WTC11 (cell line): ENCODE data around the gene ELF5. TPM values are rescaled to one million over a fixed set of nuclear protein-coding genes. Genes with fewer than 3 reads are reported as not detected.

Source experiments
- ATAC-seq: fragments of 200-7000 bp; cut with Tn5 transposase; 2 replicates; pipeline ENCODE4 v1.10.0; 2021; ENCODE audit warnings: mild to moderate bottlenecking, moderate library complexity
- CTCF ChIA-PET: fragments of 300-600 bp; sonication (Branson Sonifier 250); formaldehyde crosslinking; loops from one replicate; lab custom pipeline; 2021; ENCODE audit warnings: antibody characterized with exemption; lab: Charles Lee
- POLR2A ChIA-PET: fragments of 350-600 bp; sonication (Branson Sonifier 250); formaldehyde crosslinking; loops from one replicate; lab custom pipeline; 2021; ENCODE audit warnings: antibody characterized with exemption; lab: Charles Lee
- DNase-seq: peaks from one replicate; pipeline ENCODE4 v3.0.0; 2021; ENCODE audit warnings: low spot score
- H3K27ac Mint-ChIP-seq: 2 replicates; pipeline ENCODE4 v1.8.0; 2021; ENCODE audit warnings: mixed read lengths
- H3K27me3 Mint-ChIP-seq: 2 replicates; pipeline ENCODE4 v1.8.0; 2021; ENCODE audit warnings: low read depth, mild to moderate bottlenecking, moderate library complexity, mixed read lengths
- H3K36me3 Mint-ChIP-seq: 2 replicates; pipeline ENCODE4 v1.8.0; 2021; ENCODE audit warnings: mixed read lengths
- H3K4me1 Mint-ChIP-seq: 2 replicates; pipeline ENCODE4 v1.8.0; 2022; ENCODE audit warnings: mixed read lengths
- H3K4me3 Mint-ChIP-seq: 2 replicates; pipeline ENCODE4 v1.8.0; 2021; ENCODE audit warnings: mild to moderate bottlenecking, moderate library complexity, mixed read lengths
- H3K9me3 Mint-ChIP-seq: 2 replicates; pipeline ENCODE4 v1.8.0; 2021; ENCODE audit warnings: mixed read lengths
- ATF2 ChIP-seq: sonication (generic); formaldehyde crosslinking; IDR thresholded peaks from 2 replicates; pipeline ENCODE4 v1.8.1; 2022; ENCODE audit warnings: low read depth, missing genetic modification reagents, borderline replicate concordance
- ATF6 ChIP-seq: sonication (generic); formaldehyde crosslinking; IDR thresholded peaks from 2 replicates; pipeline ENCODE4 v1.8.1; 2023; ENCODE audit warnings: mild to moderate bottlenecking, missing genetic modification reagents
- GTF2I ChIP-seq: fragments of 250-450 bp; sonication (Bioruptor Pico); conservative IDR thresholded peaks from 2 replicates; pipeline ENCODE4 v1.4.0; 2021; ENCODE audit warnings: mild to moderate bottlenecking
- IRF1 ChIP-seq: sonication (generic); formaldehyde crosslinking; IDR thresholded peaks from 2 replicates; pipeline ENCODE4 v1.8.0; 2023; ENCODE audit warnings: missing genetic modification reagents
- MAX ChIP-seq: sonication (generic); formaldehyde crosslinking; IDR thresholded peaks from 2 replicates; pipeline ENCODE4 v1.8.0; 2022; ENCODE audit warnings: mild to moderate bottlenecking, missing genetic modification reagents
- MXD4 ChIP-seq: fragments of 250-450 bp; sonication (Bioruptor Pico); IDR thresholded peaks from 2 replicates; pipeline ENCODE4 v1.8.0; 2021; ENCODE audit warnings: mild to moderate bottlenecking, moderate library complexity, borderline replicate concordance
- NFATC4 ChIP-seq: fragments of 250-450 bp; sonication (Bioruptor Pico); IDR thresholded peaks from 2 replicates; pipeline ENCODE4 v1.9.0; 2021; ENCODE audit warnings: mild to moderate bottlenecking
- NFE2L1 ChIP-seq: sonication (generic); formaldehyde crosslinking; IDR thresholded peaks from 2 replicates; pipeline ENCODE4 v1.8.1; 2023; ENCODE audit warnings: missing genetic modification reagents
- ZBTB43 ChIP-seq: sonication (generic); formaldehyde crosslinking; IDR thresholded peaks from 2 replicates; pipeline ENCODE4 v1.8.1; 2023; ENCODE audit warnings: mild to moderate bottlenecking, missing genetic modification reagents
- ZNF263 ChIP-seq: sonication (generic); formaldehyde crosslinking; IDR thresholded peaks from 2 replicates; pipeline ENCODE4 v1.8.1; 2022; ENCODE audit warnings: low read depth, mild to moderate bottlenecking, moderate library complexity, missing genetic modification reagents
- ZNF317 ChIP-seq: sonication (generic); formaldehyde crosslinking; IDR thresholded peaks from 2 replicates; pipeline ENCODE4 v1.8.1; 2023; ENCODE audit warnings: low read depth, mild to moderate bottlenecking, moderate library complexity, missing genetic modification reagents, borderline replicate concordance
- ZNF423 ChIP-seq: fragments of 250-450 bp; sonication (Bioruptor Pico); IDR thresholded peaks from 2 replicates; pipeline ENCODE4 v2.1.2; 2022; ENCODE audit warnings: mild to moderate bottlenecking, moderate library complexity
- total RNA-seq: library from RNA; stranded (reverse); gene quantifications from 3 replicates; pipeline ENCODE4 v1.2.3, GENCODE V29; 2021
- TF ChIP-seq, protein P1 (sequence below): fragments of 250-450 bp; sonication (Bioruptor Pico); IDR thresholded peaks from 2 replicates; pipeline ENCODE4 v1.9.0; 2021; ENCODE audit warnings: mild to moderate bottlenecking
- TF ChIP-seq, protein P2 (sequence below): fragments of 200-600 bp; IDR thresholded peaks from 2 replicates; pipeline ENCODE4 v1.8.0; 2022; ENCODE audit warnings: antibody characterized with exemption
- TF ChIP-seq, protein P3 (sequence below): sonication (generic); formaldehyde crosslinking; IDR thresholded peaks from 2 replicates; pipeline ENCODE4 v1.8.0; 2023; ENCODE audit warnings: mild to moderate bottlenecking, missing genetic modification reagents
- TF ChIP-seq, protein P4 (sequence below): sonication (generic); formaldehyde crosslinking; IDR thresholded peaks from 2 replicates; pipeline ENCODE4 v1.8.0; 2022; ENCODE audit warnings: missing genetic modification reagents

Gene ELF5
- total RNA-seq, 1 experiment from 2014 or later = not detected

- no peaks in the 10 kb centered on the region; the same call in 1 of the 2 replicates for H3K27me3 Mint-ChIP-seq
- ChIA-PET CTCF (interaction anchor here (1.4 kb wide), 1 partner anchor 19 kb away, joined by 6 read pairs; the partner anchor contains the start of gene ELF5), POLR2A (no interaction called here)
- H3K4me1 Mint-ChIP-seq = no peaks in the 10 kb centered on the region
- no peak overlapping the region for H3K4me3 Mint-ChIP-seq
- TF ChIP-seq ZNF263 (no peak), ATF2 (no peak), GTF2I (CRISPR knock-in tag) (no peak)
- TF ChIP-seq, protein P1, sequence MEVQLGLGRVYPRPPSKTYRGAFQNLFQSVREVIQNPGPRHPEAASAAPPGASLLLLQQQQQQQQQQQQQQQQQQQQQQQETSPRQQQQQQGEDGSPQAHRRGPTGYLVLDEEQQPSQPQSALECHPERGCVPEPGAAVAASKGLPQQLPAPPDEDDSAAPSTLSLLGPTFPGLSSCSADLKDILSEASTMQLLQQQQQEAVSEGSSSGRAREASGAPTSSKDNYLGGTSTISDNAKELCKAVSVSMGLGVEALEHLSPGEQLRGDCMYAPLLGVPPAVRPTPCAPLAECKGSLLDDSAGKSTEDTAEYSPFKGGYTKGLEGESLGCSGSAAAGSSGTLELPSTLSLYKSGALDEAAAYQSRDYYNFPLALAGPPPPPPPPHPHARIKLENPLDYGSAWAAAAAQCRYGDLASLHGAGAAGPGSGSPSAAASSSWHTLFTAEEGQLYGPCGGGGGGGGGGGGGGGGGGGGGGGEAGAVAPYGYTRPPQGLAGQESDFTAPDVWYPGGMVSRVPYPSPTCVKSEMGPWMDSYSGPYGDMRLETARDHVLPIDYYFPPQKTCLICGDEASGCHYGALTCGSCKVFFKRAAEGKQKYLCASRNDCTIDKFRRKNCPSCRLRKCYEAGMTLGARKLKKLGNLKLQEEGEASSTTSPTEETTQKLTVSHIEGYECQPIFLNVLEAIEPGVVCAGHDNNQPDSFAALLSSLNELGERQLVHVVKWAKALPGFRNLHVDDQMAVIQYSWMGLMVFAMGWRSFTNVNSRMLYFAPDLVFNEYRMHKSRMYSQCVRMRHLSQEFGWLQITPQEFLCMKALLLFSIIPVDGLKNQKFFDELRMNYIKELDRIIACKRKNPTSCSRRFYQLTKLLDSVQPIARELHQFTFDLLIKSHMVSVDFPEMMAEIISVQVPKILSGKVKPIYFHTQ (CRISPR knock-in tag) = no peak
- TF ChIP-seq, protein P2, sequence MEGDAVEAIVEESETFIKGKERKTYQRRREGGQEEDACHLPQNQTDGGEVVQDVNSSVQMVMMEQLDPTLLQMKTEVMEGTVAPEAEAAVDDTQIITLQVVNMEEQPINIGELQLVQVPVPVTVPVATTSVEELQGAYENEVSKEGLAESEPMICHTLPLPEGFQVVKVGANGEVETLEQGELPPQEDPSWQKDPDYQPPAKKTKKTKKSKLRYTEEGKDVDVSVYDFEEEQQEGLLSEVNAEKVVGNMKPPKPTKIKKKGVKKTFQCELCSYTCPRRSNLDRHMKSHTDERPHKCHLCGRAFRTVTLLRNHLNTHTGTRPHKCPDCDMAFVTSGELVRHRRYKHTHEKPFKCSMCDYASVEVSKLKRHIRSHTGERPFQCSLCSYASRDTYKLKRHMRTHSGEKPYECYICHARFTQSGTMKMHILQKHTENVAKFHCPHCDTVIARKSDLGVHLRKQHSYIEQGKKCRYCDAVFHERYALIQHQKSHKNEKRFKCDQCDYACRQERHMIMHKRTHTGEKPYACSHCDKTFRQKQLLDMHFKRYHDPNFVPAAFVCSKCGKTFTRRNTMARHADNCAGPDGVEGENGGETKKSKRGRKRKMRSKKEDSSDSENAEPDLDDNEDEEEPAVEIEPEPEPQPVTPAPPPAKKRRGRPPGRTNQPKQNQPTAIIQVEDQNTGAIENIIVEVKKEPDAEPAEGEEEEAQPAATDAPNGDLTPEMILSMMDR = no peak
- TF ChIP-seq, protein P3, sequence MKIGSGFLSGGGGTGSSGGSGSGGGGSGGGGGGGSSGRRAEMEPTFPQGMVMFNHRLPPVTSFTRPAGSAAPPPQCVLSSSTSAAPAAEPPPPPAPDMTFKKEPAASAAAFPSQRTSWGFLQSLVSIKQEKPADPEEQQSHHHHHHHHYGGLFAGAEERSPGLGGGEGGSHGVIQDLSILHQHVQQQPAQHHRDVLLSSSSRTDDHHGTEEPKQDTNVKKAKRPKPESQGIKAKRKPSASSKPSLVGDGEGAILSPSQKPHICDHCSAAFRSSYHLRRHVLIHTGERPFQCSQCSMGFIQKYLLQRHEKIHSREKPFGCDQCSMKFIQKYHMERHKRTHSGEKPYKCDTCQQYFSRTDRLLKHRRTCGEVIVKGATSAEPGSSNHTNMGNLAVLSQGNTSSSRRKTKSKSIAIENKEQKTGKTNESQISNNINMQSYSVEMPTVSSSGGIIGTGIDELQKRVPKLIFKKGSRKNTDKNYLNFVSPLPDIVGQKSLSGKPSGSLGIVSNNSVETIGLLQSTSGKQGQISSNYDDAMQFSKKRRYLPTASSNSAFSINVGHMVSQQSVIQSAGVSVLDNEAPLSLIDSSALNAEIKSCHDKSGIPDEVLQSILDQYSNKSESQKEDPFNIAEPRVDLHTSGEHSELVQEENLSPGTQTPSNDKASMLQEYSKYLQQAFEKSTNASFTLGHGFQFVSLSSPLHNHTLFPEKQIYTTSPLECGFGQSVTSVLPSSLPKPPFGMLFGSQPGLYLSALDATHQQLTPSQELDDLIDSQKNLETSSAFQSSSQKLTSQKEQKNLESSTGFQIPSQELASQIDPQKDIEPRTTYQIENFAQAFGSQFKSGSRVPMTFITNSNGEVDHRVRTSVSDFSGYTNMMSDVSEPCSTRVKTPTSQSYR (CRISPR knock-in tag) = no peak
- DNase-seq (no peak), ATAC-seq (no peak)
- H3K36me3 Mint-ChIP-seq = no peaks in the 10 kb centered on the region
- peaks cover 17% of the 10 kb centered on the region for H3K9me3 Mint-ChIP-seq
- no peak overlapping the region for H3K27ac Mint-ChIP-seq
These were observed 18.1 kb upstream of the ELF5 start for GRCh38 chr11:34531663-34532062.

GRCh38 chr11:34530545-34531234, 17.1 kb upstream of the ELF5 start:
- no peaks in the 10 kb centered on the region for H3K36me3 Mint-ChIP-seq
- CTCF ChIA-PET = no interaction called here
- no peak overlapping the region for H3K27ac Mint-ChIP-seq
- H3K4me1 Mint-ChIP-seq = no peaks in the 10 kb centered on the region
- no peaks in the 10 kb centered on the region; the same call in 1 of the 2 replicates for H3K27me3 Mint-ChIP-seq
- POLR2A ChIA-PET = no interaction called here
- DNase-seq (no peak), ATAC-seq (no peak)
- H3K4me3 Mint-ChIP-seq = no peak overlapping the region
- peaks cover 17% of the 10 kb centered on the region for H3K9me3 Mint-ChIP-seq
- no peak for TF ChIP-seq ZNF317 (CRISPR knock-in tag)
- TF ChIP-seq NFE2L1 (CRISPR knock-in tag) = no peak
- TF ChIP-seq IRF1 = no peak
- no peak for TF ChIP-seq ATF6 (CRISPR knock-in tag)
- no peak for TF ChIP-seq NFATC4 (CRISPR knock-in tag)
- TF ChIP-seq ZBTB43 = no peak
- no peak for TF ChIP-seq GTF2I (CRISPR knock-in tag)
- TF ChIP-seq MAX = no peak
- TF ChIP-seq ZNF423 = no peak
- TF ChIP-seq, protein P4, sequence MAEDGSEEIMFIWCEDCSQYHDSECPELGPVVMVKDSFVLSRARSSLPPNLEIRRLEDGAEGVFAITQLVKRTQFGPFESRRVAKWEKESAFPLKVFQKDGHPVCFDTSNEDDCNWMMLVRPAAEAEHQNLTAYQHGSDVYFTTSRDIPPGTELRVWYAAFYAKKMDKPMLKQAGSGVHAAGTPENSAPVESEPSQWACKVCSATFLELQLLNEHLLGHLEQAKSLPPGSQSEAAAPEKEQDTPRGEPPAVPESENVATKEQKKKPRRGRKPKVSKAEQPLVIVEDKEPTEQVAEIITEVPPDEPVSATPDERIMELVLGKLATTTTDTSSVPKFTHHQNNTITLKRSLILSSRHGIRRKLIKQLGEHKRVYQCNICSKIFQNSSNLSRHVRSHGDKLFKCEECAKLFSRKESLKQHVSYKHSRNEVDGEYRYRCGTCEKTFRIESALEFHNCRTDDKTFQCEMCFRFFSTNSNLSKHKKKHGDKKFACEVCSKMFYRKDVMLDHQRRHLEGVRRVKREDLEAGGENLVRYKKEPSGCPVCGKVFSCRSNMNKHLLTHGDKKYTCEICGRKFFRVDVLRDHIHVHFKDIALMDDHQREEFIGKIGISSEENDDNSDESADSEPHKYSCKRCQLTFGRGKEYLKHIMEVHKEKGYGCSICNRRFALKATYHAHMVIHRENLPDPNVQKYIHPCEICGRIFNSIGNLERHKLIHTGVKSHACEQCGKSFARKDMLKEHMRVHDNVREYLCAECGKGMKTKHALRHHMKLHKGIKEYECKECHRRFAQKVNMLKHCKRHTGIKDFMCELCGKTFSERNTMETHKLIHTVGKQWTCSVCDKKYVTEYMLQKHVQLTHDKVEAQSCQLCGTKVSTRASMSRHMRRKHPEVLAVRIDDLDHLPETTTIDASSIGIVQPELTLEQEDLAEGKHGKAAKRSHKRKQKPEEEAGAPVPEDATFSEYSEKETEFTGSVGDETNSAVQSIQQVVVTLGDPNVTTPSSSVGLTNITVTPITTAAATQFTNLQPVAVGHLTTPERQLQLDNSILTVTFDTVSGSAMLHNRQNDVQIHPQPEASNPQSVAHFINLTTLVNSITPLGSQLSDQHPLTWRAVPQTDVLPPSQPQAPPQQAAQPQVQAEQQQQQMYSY (CRISPR knock-in tag) = no peak
- TF ChIP-seq MXD4 = no peak
